Common myeloid progenitor, CD34-positive (primary cell): Measurements from ENCODE around the gene POFUT1.

Source experiments
- CTCF ChIA-PET: fragments of 350-600 bp; sonication (Branson Sonifier 250); formaldehyde crosslinking; loops from one replicate; lab custom pipeline; 2021; ENCODE audit warnings: antibody characterized with exemption; lab: Charles Lee
- POLR2A ChIA-PET: fragments of 350-600 bp; sonication (Branson Sonifier 250); formaldehyde crosslinking; loops from one replicate; lab custom pipeline; 2021; ENCODE audit warnings: antibody characterized with exemption; lab: Charles Lee
- DNase-seq, 3 donors: peaks; one replicate each; pipeline versions ENCODE4 v3.0.0 to v3.0.0-alpha.2; 2013
- H3K27ac ChIP-seq, 2 experiments: 1 replicate in 1 of 2; 2 replicates in 1 of 2; pipeline ENCODE4 v1.7.0; 2013; ENCODE audit warnings: inconsistent platforms in 2 of 2, low read length in 2 of 2, mild to moderate bottlenecking in 2 of 2, low read depth in 1 of 2, moderate library complexity in 1 of 2; ENCODE audit not compliant: severe bottlenecking in 2 of 2, insufficient read depth in 1 of 2, poor library complexity in 1 of 2
- H3K27me3 ChIP-seq, 5 experiments: replicated peaks in 2 of 5; 1 replicate in 3 of 5; 2 replicates in 2 of 5; pipeline versions ENCODE4 v1.6.1 to v1.7.0; 2013; ENCODE audit warnings: low read length in 4 of 5, mild to moderate bottlenecking in 2 of 5, moderate library complexity in 2 of 5, inconsistent platforms in 1 of 5; ENCODE audit not compliant: insufficient read depth in 5 of 5, control insufficient read depth in 4 of 5
- H3K36me3 ChIP-seq, 4 experiments: 1 replicate in 2 of 4; 2 replicates in 2 of 4; pipeline versions ENCODE4 v1.6.1 to v1.7.0; 2013; ENCODE audit warnings: low read length in 3 of 4, control low read depth in 1 of 4, mild to moderate bottlenecking in 1 of 4; ENCODE audit not compliant: control insufficient read depth in 4 of 4, insufficient read depth in 4 of 4
- H3K4me1 ChIP-seq, 4 experiments: 1 replicate in 3 of 4; 2 replicates in 1 of 4; pipeline versions ENCODE4 v1.6.1 to v1.7.1; 2013; ENCODE audit warnings: low read length in 3 of 4, mild to moderate bottlenecking in 3 of 4, control low read depth in 1 of 4, inconsistent platforms in 1 of 4, moderate library complexity in 1 of 4; ENCODE audit not compliant: control insufficient read depth in 4 of 4, insufficient read depth in 4 of 4; ENCODE audit errors: control extremely low read depth in 1 of 4
- H3K4me3 ChIP-seq, 7 experiments: 1 replicate in 4 of 7; 2 replicates in 3 of 7; pipeline versions ENCODE4 v1.5.1 to v1.7.0; 2013; ENCODE audit warnings: mild to moderate bottlenecking in 7 of 7, low read length in 6 of 7, moderate library complexity in 6 of 7, inconsistent platforms in 2 of 7, low read depth in 2 of 7, control low read depth in 1 of 7; ENCODE audit not compliant: insufficient read depth in 4 of 7, control insufficient read depth in 1 of 7; ENCODE audit errors: extremely low read depth in 1 of 7
- H3K9me3 ChIP-seq, 5 experiments: 1 replicate in 4 of 5; 2 replicates in 1 of 5; pipeline versions ENCODE4 v1.6.1 to v1.7.1; 2013; ENCODE audit warnings: low read length in 4 of 5, mild to moderate bottlenecking in 2 of 5, inconsistent platforms in 1 of 5, low read depth in 1 of 5, moderate library complexity in 1 of 5; ENCODE audit not compliant: control insufficient read depth in 4 of 5, insufficient read depth in 2 of 5; ENCODE audit errors: control extremely low read depth in 1 of 5
- WGBS: methylation state at CpG from one replicate; pipeline ENCODE4 v1.1.5; 2013; ENCODE audit not compliant: insufficient coverage; 5-methylcytosine and 5-hydroxymethylcytosine counted together

Gene POFUT1

DNA sequence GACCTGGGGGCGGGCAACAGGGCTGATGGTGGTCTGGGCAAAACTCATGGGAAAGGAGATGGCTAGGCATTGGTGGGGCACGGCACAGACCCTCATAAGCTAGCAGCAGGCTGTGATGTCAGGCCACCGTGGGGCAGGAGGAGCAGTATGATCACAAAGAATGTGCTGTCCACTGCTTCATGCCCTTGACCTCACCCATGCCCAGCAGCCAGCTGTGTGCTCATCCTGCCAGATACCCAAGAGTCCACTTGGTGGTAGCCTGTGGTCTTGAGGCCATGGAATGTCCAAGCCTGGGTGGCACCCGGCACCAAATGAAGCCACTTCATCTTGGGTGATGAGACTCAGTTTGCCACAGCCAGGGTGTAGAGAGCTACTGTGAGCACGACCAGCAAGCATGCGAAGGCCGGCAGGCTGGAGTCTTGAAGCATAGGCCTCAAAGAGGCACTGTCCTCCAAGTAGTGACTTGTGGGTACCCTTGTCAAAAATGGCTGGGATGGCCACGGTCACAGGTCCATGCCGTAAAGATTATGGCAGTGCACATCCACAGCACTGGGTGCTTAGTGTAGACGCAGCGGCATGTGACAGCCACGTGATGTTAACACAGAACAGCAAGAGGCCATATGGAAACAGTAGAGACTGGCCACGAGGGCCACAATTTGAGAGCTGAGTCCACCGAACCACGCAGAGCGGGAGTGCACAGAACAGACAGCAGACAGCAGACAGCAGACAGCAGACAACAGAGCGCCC is 19.1 kb upstream of the POFUT1 start:
- Histone ChIP-seq H3K27me3 (no peaks in the 10 kb centered on the region), H3K4me1 (peaks cover 0 to 20% (median 18%) of the 10 kb centered on the region in 4 experiments), H3K27ac (no peak overlapping the region), H3K36me3 (peaks cover 0 to 10% (median 5%) of the 10 kb centered on the region in 4 experiments), H3K9me3 (no peaks in the 10 kb centered on the region), H3K4me3 (peak overlapping the region in 3 of 7 experiments; percentile 81 to 87 (median 83))
- over 99% methylated on average over 17 of the region's 17 CpGs for WGBS
- ChIA-PET POLR2A (no interaction called here), CTCF (no interaction called here)
- no peak for DNase-seq

GRCh38 chr20:32189123-32189410 is 18.6 kb upstream of the POFUT1 start:
- POLR2A ChIA-PET: no interaction called here
- Histone ChIP-seq H3K27ac (peak overlapping the region in 1 of 2 experiments; percentile 71), H3K27me3 (no peaks in the 10 kb centered on the region), H3K36me3 (peaks cover 0 to 13% (median 7%) of the 10 kb centered on the region in 4 experiments), H3K9me3 (no peaks in the 10 kb centered on the region), H3K4me1 (peaks cover 0 to 20% (median 18%) of the 10 kb centered on the region in 4 experiments), H3K4me3 (peak overlapping the region in 4 of 7 experiments; percentile 75 to 87 (median 82))
- CTCF ChIA-PET: no interaction called here
- 97% methylated on average over 7 of the region's 9 CpGs for WGBS
- DNase-seq: peak in 2 of 3 donors; percentile 29 to 35

DNA sequence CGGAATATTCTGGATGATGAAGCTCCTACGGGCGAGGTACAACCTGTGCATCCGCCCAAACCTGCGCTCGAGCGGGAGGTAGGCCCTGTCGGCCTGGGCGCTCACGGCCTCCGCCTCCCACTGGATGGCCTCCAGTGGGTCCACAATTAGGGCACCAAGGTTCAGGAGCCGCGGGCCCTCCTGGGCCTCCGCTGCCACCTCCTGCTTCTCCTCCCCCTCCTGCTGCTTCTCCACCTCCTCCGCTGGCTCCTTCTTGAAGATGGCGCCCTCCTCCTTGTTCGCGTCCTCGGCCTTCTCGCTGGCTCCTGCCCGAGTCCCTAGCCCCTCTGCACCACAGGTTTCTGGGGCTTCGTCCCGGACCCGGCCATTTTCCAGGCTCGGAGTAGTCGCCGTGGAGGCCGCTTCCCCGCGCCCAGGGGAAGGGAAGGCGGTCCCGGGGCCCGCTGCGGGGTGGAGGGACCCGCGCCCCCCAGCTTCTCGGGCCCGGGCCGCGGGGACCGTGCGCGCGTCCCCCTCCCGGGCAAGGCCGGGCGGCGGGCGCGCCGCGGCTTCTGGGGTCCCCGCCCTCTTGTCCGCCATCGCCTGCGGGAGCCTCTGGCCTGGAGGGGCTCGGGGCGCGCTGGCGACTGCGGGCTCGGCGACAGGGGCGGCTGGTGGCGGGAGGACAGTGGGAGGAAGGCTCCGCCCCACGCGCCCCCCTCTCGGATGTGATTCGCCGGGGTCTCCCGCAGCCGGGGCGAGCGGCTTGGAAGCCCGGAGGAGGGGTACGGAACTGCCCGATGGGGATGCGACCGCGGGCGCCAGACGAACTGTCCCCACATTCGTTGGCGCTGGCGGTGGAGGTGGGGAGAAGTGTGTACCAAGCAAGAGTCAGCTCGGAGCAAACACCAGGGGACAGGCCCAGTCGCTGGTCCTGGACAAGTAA is 17.7 kb upstream of the POFUT1 start:
- peak; percentile 34 to 71 (median 59) for DNase-seq
- Histone ChIP-seq H3K27ac (peak overlapping the region; percentile 33 to 71), H3K9me3 (no peaks in the 10 kb centered on the region), H3K27me3 (no peaks in the 10 kb centered on the region), H3K4me1 (peaks cover 0 to 20% (median 18%) of the 10 kb centered on the region in 4 experiments), H3K36me3 (peaks cover 0 to 19% (median 11%) of the 10 kb centered on the region in 4 experiments), H3K4me3 (peak overlapping the region; percentile 64 to 87 (median 75))
- 6% methylated on average over 75 of the region's 88 CpGs for WGBS
- CTCF ChIA-PET: interaction anchor here (1.1 kb wide), 1 partner anchor 34 kb away, joined by 5 read pairs; no protein-coding TSS in a partner anchor
- POLR2A ChIA-PET: interaction anchor here (0.6 to 1.0 kb wide), 4 partner anchors 31 to 199 kb away, joined by 3 read pairs; no protein-coding TSS in a partner anchor

- no peak for DNase-seq
- Histone ChIP-seq H3K4me1 (peaks cover 0 to 20% (median 18%) of the 10 kb centered on the region in 4 experiments), H3K36me3 (peaks cover 4 to 28% (median 19%) of the 10 kb centered on the region in 4 experiments), H3K27me3 (no peaks in the 10 kb centered on the region), H3K4me3 (peak overlapping the region; percentile 64 to 87 (median 75)), H3K27ac (peak overlapping the region in 1 of 2 experiments; percentile 71), H3K9me3 (no peaks in the 10 kb centered on the region)
- WGBS: 49% methylated on average over 11 of the region's 14 CpGs
- ChIA-PET CTCF (interaction anchor here (0.8 to 1.1 kb wide), 2 partner anchors 35 to 36 kb away, joined by 3 to 5 read pairs; no protein-coding TSS in a partner anchor), POLR2A (interaction anchor here (0.6 to 1.1 kb wide), 5 partner anchors 11 to 200 kb away, joined by 3 read pairs; no protein-coding TSS in a partner anchor)
Observed at GRCh38 chr20:32190616-32191415, 16.9 kb upstream of the POFUT1 start.

GRCh38 chr20:32191422-32191821 is 16.3 kb upstream of the POFUT1 start:
- POLR2A ChIA-PET: interaction anchor here (1.1 kb wide), 1 partner anchor 11 kb away, joined by 3 read pairs; no protein-coding TSS in a partner anchor
- Histone ChIP-seq H3K9me3 (no peaks in the 10 kb centered on the region), H3K4me1 (peaks cover 0 to 20% (median 18%) of the 10 kb centered on the region in 4 experiments), H3K36me3 (peaks cover 5 to 34% (median 25%) of the 10 kb centered on the region in 4 experiments), H3K27me3 (no peaks in the 10 kb centered on the region), H3K4me3 (no peak overlapping the region), H3K27ac (no peak overlapping the region)
- CTCF ChIA-PET: interaction anchor here (0.8 to 1.9 kb wide), 3 partner anchors 11 to 37 kb away, joined by 3 to 5 read pairs (median 4); no protein-coding TSS in a partner anchor
- 87% methylated on average over 3 of the region's 3 CpGs for WGBS
- no peak for DNase-seq

DNA sequence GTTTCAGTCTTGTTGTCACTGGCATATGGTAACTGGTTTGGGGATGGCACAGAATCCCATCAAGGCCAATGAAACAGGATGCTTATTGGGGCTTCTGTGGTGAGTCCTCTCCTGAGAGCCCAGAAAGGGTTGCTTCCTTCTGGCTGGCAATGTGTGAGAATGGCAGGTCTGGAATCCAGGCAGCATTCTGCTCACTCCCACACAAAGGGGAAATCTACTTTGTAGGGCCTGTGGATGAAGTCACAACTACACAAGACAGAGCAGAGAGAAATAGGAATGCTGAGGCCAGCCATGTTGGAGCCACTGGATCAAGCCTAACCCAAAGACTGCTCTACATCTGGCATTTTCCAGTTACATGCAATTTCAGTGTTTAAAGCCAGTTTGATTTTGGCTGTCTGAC is 15.8 kb upstream of the POFUT1 start:
- Histone ChIP-seq H3K36me3 (peaks cover 5 to 37% (median 28%) of the 10 kb centered on the region in 4 experiments), H3K4me1 (peaks cover 0 to 20% (median 18%) of the 10 kb centered on the region in 4 experiments), H3K27ac (no peak overlapping the region), H3K9me3 (no peaks in the 10 kb centered on the region), H3K27me3 (no peaks in the 10 kb centered on the region), H3K4me3 (no peak overlapping the region)
- ChIA-PET POLR2A (interaction anchor here (1.1 kb wide), 1 partner anchor 10 kb away, joined by 3 read pairs; no protein-coding TSS in a partner anchor), CTCF (interaction anchor here (1.9 kb wide), 1 partner anchor 10 kb away, joined by 4 read pairs; no protein-coding TSS in a partner anchor)
- no peak for DNase-seq
